WI38 (cell line): ENCODE results near the gene PABPN1L.

Source experiments
- H3K4me3 ChIP-seq: 2 replicates; pipeline ENCODE4 v1.5.1; 2011; ENCODE audit warnings: low read depth, mild to moderate bottlenecking, control low read depth, low read length
- TF ChIP-seq, protein P1 (sequence below): IDR thresholded peaks from 2 replicates; pipeline ENCODE4 v1.5.1; 2012; ENCODE audit warnings: low read depth, mild to moderate bottlenecking, control low read depth, low read length

PABPN1L gene

DNA sequence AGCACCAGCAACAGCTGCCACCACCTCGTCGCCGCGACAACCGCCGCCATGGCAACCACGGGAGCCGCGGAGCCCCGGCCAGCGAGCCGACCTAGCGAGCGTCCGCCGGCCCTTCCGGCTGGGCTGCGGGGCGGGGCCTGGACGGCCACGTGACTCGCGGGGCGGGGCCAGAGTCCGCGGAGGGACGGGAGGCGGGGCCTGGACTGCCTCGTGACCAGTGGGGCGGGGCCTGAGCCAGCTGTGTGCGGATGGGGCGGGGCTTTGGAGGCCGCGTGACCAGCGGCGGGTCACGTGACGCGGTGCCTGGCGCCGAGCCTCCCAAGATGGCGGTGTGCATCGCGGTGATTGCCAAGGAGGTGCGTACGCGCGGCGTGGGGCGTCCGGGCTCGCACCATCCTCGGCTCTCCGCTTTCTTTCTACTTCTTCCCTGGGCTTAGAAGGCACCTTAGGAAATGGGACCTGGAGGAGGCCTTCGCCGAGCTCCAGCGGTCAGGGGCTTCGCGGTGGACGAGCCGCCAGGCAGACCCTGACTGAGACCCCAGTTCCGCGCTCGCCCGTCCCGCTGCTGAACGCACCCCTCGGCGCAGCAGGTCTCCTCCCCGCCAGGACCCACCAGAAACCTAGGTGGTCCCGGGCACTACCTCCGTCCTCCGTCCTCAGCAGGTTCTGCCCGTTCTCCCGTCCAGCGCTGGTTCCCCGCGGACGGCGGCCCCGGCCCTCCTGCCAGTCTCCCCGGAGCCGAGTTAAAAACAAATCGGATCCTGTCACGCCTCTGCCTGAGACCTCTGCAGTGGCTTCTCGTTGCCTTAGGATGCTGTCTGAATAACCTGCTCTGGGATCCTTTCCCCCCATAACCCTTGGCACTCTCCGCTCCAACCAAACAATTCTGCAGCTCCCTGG is 9.4 kb downstream of the PABPN1L start, which contains the start of the genes GALNS and TRAPPC2L:
TSS of gene GALNS (minus strand) at position 120 of the 900 bp plus-strand sequence. CDS start at position 50, 70 bp downstream.
TSS of gene TRAPPC2L (plus strand) at position 300 of the 900 bp plus-strand sequence. CDS start at position 324, 24 bp downstream.
- TF ChIP-seq, protein P1, sequence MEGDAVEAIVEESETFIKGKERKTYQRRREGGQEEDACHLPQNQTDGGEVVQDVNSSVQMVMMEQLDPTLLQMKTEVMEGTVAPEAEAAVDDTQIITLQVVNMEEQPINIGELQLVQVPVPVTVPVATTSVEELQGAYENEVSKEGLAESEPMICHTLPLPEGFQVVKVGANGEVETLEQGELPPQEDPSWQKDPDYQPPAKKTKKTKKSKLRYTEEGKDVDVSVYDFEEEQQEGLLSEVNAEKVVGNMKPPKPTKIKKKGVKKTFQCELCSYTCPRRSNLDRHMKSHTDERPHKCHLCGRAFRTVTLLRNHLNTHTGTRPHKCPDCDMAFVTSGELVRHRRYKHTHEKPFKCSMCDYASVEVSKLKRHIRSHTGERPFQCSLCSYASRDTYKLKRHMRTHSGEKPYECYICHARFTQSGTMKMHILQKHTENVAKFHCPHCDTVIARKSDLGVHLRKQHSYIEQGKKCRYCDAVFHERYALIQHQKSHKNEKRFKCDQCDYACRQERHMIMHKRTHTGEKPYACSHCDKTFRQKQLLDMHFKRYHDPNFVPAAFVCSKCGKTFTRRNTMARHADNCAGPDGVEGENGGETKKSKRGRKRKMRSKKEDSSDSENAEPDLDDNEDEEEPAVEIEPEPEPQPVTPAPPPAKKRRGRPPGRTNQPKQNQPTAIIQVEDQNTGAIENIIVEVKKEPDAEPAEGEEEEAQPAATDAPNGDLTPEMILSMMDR, result no peak

DNA sequence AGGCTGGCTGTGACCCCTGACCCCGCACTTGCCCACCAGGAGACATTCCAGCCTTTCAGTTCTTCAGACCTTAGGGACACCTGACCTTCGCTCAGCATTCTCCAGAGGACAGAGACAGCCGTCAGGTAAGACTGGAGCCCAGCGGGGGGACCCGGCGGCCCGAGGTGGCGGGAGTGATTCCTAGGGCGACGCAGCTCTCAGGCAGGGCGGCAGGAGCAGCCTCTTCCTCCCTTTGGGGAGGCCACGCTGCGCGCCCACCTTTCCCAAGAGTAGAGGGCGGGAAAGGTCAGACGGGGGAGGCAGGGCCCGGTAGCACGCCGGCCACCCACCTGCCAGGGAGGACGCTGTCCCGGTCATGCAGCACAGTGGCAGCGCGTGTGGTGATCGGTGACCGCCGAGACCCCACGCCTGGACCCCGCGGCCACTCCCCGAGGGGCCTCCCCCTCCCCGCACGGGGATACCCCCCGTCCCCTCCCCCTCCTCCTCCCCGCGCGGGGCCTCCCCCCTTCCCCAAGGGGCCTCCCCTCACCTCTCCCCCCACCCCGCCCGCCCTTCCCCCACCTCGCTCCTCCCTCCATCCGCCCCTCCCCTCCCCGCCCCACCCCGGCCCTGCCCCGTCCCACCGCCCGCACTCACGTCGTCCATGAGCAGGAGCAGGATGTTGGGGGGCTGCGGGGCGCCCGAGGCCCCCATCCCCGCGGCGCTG is 10.2 kb downstream of the PABPN1L start:
- TF ChIP-seq, protein P1, result no peak
- peak overlapping the region; percentile 96 for H3K4me3 ChIP-seq

More for the DNA sequence above, 9.4 kb downstream of the PABPN1L start, which contains the start of the genes GALNS and TRAPPC2L:
- H3K4me3 ChIP-seq, result peak within 1 kb of the TSS; percentile 96

- peak overlapping the region; percentile 63 for H3K4me3 ChIP-seq
- TF ChIP-seq, protein P1, result no peak
Measured at GRCh38 chr16:88855736-88856121, 10.7 kb downstream of the PABPN1L start.

DNA sequence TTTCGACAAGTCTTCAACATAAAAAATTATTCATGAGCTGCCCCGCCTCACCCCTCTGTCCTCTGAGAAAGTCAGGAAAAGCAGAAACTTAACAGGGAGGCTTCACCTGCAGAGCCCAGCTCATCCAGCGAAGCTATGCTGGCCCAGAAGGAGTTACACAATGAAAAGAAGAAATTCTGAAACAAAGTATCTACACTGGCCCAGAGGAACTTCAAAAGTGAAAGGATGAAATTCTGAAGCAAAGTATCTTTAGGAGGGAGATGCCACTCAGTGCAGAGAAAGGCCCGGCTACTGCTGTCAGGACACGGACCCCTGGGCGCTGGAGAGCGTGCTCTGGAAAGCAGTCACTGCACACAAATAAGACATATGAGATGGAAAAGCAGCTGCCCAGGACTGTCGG is 11.3 kb downstream of the PABPN1L start:
- TF ChIP-seq, protein P1, result no peak
- H3K4me3 ChIP-seq, result no peak overlapping the region

GRCh38 chr16:88854306-88855111 is 12.0 kb downstream of the PABPN1L start:
- TF ChIP-seq, protein P1, result no peak

GRCh38 chr16:88853325-88853941 is 13.0 kb downstream of the PABPN1L start:
- TF ChIP-seq, protein P1, result no peak
- no peak overlapping the region for H3K4me3 ChIP-seq

More at GRCh38 chr16:88854306-88855111, 12.0 kb downstream of the PABPN1L start:
- no peak overlapping the region for H3K4me3 ChIP-seq
